ENCODE data around the gene PAPSS1.

Gene PAPSS1

GRCh38 chr4:107719922-107720722 lies at the start of gene PAPSS1:
Gene PAPSS1, minus strand, starts transcription at chr4:107720234. Its CDS starts 55 bp downstream, at chr4:107720179.
- no peak for TF ChIP-seq CTCF (IDR thresholded peaks at IDR 0.05)

GRCh38 chr4:107760281-107760947 lies 40.4 kb upstream of the PAPSS1 start:
- peak; percentile 53 for TF ChIP-seq CTCF (IDR thresholded peaks at IDR 0.05)

- TF ChIP-seq CTCF (IDR thresholded peaks at IDR 0.05) = peak; percentile 51
Observed at GRCh38 chr4:107757864-107758476, 37.9 kb upstream of the PAPSS1 start.

GRCh38 chr4:107757283-107757682 lies 37.2 kb upstream of the PAPSS1 start:
- no peak for TF ChIP-seq CTCF (IDR thresholded peaks at IDR 0.05)

GRCh38 chr4:107755841-107756356 lies 35.9 kb upstream of the PAPSS1 start:
- no peak for TF ChIP-seq CTCF (IDR thresholded peaks at IDR 0.05)

GRCh38 chr4:107751670-107752069 lies 31.6 kb upstream of the PAPSS1 start:
- no peak for TF ChIP-seq CTCF (IDR thresholded peaks at IDR 0.05)

GRCh38 chr4:107747748-107748486 lies 27.9 kb upstream of the PAPSS1 start:
- TF ChIP-seq CTCF (IDR thresholded peaks at IDR 0.05) = no peak

Measured in LNCAP (cell line).